ENCODE measurements around the gene KIF21A. TPM values are rescaled to one million over a fixed set of nuclear protein-coding genes. Genes with fewer than 3 reads are reported as not detected.

Gene KIF21A
- total RNA-seq, 4 donors from 2014 or later = 26.4 to 55.0 (median 40.7) TPM

GRCh38 chr12:39292125-39292630 is 150.7 kb downstream of the KIF21A start:
- 53% methylated on average over 1 of the region's 1 CpG for WGBS

DNA sequence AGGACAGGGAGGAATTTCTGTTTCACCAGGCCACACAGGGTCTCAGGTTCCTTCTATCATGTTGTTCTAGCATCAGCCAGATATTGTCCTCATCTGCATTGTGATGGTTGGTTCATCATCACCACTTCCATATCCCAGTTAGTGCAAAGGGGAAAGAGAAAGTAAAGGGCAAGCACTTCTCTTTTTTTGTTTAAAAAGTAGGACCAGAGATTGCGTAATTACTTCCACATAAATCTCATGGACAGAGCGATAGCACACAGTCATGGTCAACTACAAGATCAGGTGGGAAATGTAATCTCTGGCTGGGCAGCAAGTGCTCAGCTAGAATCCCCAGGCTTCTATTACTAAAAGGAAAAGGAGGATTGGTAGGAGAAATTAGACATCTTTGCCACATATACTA is 155.1 kb downstream of the KIF21A start:
- Histone ChIP-seq H3K4me1 (no peaks in the 10 kb centered on the region), H3K27me3 (no peaks in the 10 kb centered on the region), H3K4me3 (no peak overlapping the region), H3K36me3 (no peaks in the 10 kb centered on the region), H3K27ac (no peak overlapping the region), H3K9me3 (no peaks in the 10 kb centered on the region)
- TF ChIP-seq POLR2A (IDR thresholded peaks at IDR 0.05) (no peak), POLR2AphosphoS5 (IDR thresholded peaks at IDR 0.05) (no peak), CTCF (IDR thresholded peaks at IDR 0.05) (no peak), EP300 (IDR thresholded peaks at IDR 0.05) (no peak)
- no peak for DNase-seq (ENCODE audit: low spot score in 2 of 2)
- 70% methylated on average over 2 of the region's 2 CpGs for WGBS

More at GRCh38 chr12:39292125-39292630, 150.7 kb downstream of the KIF21A start:
- no peaks in the 10 kb centered on the region for H3K36me3 ChIP-seq
- no peak overlapping the region for H3K27ac ChIP-seq
- no peaks in the 10 kb centered on the region for H3K4me1 ChIP-seq
- no peak for DNase-seq (ENCODE audit: low spot score in 2 of 2)
- H3K9me3 ChIP-seq = no peaks in the 10 kb centered on the region
- no peak for TF ChIP-seq EP300 (IDR thresholded peaks at IDR 0.05)
- TF ChIP-seq CTCF (IDR thresholded peaks at IDR 0.05) = no peak
- TF ChIP-seq POLR2A (IDR thresholded peaks at IDR 0.05) = no peak
- no peak for TF ChIP-seq POLR2AphosphoS5 (IDR thresholded peaks at IDR 0.05)
- H3K27me3 ChIP-seq = no peaks in the 10 kb centered on the region
- no peak overlapping the region for H3K4me3 ChIP-seq

DNA sequence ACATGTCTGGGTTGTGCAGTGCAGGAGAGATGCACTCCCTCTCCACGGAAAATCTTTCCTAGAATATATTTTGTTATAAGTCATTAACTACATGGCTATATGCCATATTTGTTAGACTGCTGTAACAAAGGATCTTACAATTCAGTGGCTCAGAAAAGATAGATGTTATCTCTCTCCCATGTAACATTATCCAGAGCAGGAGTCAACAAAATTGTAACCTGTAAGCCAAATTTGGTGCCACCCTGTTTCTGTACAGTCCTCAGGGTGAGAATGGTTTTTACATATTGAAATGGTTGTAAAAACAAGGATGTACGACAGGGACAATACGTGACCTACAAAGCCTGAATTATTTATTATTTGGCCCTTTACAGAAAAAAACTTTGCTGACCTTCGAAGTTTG is 155.5 kb downstream of the KIF21A start:
- TF ChIP-seq CTCF (IDR thresholded peaks at IDR 0.05) = no peak
- no peak for TF ChIP-seq POLR2A (IDR thresholded peaks at IDR 0.05)
- no peak for TF ChIP-seq POLR2AphosphoS5 (IDR thresholded peaks at IDR 0.05)
- TF ChIP-seq EP300 (IDR thresholded peaks at IDR 0.05) = no peak
- DNase-seq (ENCODE audit: low spot score in 2 of 2) = no peak
- Histone ChIP-seq H3K36me3 (no peaks in the 10 kb centered on the region), H3K4me3 (no peak overlapping the region), H3K27ac (no peak overlapping the region), H3K9me3 (no peaks in the 10 kb centered on the region), H3K4me1 (no peaks in the 10 kb centered on the region), H3K27me3 (no peaks in the 10 kb centered on the region)
- 42% methylated on average over 4 of the region's 4 CpGs for WGBS

GRCh38 chr12:39278426-39278825 is 164.5 kb downstream of the KIF21A start:
- Histone ChIP-seq H3K36me3 (no peaks in the 10 kb centered on the region), H3K4me1 (no peaks in the 10 kb centered on the region), H3K27me3 (no peaks in the 10 kb centered on the region), H3K27ac (no peak overlapping the region), H3K9me3 (no peaks in the 10 kb centered on the region), H3K4me3 (no peak overlapping the region)
- DNase-seq (ENCODE audit: low spot score in 2 of 2) = no peak
- TF ChIP-seq POLR2A (IDR thresholded peaks at IDR 0.05) (no peak), CTCF (IDR thresholded peaks at IDR 0.05) (no peak), EP300 (IDR thresholded peaks at IDR 0.05) (no peak), POLR2AphosphoS5 (IDR thresholded peaks at IDR 0.05) (no peak)

DNA sequence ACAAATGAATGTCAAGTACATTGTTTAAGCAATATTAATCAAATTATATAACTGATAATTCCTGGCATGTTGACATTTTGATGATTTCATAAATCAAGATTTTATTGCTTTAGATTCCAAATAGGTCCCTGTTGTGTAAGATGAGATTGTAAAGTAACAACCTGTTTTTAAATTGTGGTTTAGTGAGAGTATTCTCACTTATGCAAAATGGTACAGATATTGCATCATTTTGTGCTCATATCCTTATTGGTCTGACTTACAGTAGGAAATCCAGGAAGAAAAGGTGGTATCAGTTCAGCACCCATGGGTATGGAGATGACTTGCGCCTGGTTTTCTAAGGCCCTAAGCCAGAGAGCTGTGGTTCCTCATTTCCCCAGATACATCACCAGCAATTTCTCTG is 165.5 kb downstream of the KIF21A start:
- TF ChIP-seq CTCF (IDR thresholded peaks at IDR 0.05) (no peak), POLR2A (IDR thresholded peaks at IDR 0.05) (no peak), POLR2AphosphoS5 (IDR thresholded peaks at IDR 0.05) (no peak), EP300 (IDR thresholded peaks at IDR 0.05) (no peak)
- Histone ChIP-seq H3K36me3 (no peaks in the 10 kb centered on the region), H3K4me1 (no peaks in the 10 kb centered on the region), H3K27ac (no peak overlapping the region), H3K4me3 (no peak overlapping the region), H3K27me3 (no peaks in the 10 kb centered on the region), H3K9me3 (no peaks in the 10 kb centered on the region)
- WGBS = 100% methylated on average over 1 of the region's 1 CpG
- DNase-seq (ENCODE audit: low spot score in 2 of 2) = no peak
